RKO (cell line): ENCODE measurements around the gene TBX10.
"Not testable (repeated sequence)": the region's sequence is repeated elsewhere in the genome, so short reads cannot be mapped to it uniquely, and the experiment has no call there.

Experiments used
- DNase-seq: peaks from one replicate; pipeline ENCODE4 v3.0.0-alpha.2; 2016; ENCODE audit warnings: low spot score

The TBX10 gene

DNA sequence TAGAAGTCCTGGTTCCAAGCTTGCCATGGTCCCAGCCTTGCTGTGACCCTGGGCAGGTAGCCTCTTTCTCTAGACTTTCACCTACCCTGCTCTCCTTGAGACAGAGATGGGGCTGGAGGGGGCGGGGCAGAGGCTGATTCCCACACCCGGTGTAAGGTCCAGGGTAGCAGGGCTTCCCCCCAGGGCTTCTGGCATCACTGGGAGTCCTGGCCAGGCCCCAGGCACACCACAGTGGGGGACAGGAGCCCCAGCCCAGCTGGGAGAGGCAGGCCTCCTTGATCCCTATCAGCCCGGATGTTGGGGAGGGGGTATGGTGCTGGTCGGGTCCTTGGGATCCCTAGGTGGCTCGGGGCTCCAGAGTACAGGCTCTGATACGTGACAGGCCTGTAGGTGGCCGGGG is 8.2 kb downstream of the TBX10 start:
- DNase-seq: no peak

DNA sequence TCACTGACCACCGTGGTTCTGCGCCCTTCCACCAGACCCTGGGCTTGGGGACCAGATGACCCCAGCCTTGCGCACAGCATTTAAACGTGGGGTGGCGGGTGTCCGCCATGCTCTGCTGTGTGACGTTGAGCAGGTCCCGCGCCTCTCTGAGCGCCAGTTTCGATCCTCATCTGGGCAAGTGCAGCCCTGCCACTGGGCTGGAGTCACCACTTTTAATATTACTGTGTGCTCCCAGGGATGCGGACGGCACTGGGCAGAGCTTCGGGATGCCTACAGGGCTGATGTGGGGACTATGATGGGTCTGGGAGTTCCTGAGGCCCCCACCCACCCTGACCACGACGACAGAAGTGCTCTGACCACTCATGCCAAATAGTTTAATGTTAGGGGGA is 8.6 kb downstream of the TBX10 start:
- no peak for DNase-seq

DNA sequence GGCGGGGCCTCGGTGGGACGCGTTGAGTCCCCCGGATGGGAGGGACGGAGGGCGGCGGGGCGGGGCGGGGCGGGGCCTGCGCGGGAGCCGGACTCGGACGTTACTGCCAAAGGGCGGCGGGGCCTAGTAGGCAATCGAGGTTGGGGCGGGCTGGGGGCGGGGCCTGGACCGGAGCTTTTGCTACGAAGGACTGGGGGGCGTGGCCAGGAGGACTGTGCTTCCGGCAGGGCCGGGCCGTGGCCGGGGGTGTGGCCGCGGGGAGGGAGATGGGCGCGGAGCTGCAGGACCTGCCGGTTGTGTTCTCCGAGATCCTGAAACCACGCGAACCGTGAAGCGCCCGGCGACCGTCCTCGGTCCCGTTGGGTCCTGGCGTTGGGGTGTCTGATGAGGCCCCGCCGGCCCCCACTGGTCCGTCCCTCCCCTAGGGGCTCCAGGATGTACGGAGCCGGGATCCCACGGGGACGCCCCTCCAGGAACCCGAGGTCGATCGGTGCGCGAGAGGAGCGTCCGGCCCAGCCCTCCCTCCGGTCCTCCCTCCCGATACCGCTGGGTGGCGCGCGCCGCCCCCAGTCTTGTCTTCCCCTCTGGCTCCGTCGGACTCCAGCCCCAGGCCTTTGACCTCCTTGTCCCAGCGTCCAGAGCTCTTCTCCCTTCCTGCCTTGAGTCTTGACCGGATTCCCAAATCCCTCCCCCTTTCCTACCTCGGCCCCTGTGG is 9.2 kb downstream of the TBX10 start:
- peak; percentile 98 for DNase-seq

DNA sequence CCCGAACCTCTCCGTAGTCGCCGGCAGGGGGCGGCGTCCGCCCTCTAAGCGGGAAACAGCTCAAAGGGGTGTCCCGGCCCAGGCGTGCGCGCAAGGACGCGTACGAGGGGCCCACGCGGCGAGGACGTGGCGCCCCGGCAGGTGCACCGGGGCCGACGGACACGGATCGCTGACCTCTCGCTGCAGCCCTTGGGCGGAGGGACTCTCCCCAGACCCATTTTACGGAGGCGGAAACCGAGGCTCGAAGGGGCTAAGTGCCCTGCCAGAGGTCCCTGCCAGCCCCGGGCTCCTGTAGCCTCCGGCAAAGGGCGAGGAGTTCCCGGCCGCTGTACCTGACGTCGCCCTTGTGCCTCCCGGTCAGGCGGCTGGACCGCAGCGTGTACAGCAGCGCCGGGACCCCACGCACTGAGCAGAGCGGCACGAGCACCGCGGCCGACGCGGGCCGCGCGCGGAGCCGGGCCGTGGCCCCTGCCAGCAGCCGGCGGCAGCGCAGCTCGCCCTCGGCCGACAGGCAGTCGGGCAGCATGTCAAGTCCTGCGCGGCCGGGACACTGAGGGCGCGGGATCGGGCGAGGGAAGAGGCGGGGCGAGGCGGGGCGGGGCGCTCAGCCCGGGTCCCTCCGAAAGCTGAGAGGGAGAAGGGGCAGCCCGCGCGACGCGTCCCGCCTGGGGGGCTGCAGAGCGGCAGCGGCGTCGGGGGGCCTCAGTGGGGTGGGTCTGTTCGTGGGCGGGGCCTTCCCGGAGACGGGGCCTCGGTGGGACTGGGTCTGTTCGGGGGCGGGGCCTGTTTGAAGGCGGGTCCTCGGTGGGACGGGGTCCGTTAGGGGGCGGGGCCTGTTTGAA is 10.0 kb downstream of the TBX10 start, which contains the start of gene NUDT8:
Gene NUDT8, minus strand, starts transcription at position 552 of the 842 bp plus-strand sequence. Its CDS starts 26 bp downstream, at position 526.
- DNase-seq: peak; percentile 89

DNA sequence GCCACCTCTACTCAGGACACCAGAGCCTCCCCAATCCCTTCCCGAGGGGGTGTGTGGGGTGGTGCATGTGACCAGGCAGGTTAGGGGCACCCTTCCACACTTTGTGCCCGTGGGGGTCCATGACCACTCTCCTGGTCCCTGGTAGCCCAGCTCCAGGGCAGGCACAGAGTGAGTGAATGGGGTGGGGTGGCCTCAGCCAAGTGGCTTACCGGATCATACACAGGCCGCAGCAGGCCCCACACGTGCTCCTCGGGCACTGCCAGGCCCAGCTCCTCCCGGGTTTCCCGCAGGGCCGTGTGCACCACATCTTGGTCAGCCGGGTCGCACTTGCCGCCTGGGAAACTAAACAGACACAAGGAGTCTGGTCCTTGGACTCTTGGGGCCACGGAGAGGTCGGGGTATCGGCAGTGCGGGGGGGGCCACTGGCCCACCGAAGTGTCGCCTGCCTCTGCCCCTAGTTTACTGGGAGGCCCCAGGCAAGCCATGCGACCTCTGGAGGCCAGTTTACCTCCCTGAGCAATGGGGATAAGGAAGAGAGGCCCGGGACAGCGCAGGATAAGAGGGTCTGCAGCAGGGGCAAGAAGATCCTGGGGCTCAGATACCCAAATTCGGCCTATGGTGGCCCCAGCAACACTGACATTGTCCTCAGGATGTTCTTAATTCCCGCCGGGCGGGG is 10.7 kb downstream of the TBX10 start:
- peak; percentile 52 for DNase-seq

DNA sequence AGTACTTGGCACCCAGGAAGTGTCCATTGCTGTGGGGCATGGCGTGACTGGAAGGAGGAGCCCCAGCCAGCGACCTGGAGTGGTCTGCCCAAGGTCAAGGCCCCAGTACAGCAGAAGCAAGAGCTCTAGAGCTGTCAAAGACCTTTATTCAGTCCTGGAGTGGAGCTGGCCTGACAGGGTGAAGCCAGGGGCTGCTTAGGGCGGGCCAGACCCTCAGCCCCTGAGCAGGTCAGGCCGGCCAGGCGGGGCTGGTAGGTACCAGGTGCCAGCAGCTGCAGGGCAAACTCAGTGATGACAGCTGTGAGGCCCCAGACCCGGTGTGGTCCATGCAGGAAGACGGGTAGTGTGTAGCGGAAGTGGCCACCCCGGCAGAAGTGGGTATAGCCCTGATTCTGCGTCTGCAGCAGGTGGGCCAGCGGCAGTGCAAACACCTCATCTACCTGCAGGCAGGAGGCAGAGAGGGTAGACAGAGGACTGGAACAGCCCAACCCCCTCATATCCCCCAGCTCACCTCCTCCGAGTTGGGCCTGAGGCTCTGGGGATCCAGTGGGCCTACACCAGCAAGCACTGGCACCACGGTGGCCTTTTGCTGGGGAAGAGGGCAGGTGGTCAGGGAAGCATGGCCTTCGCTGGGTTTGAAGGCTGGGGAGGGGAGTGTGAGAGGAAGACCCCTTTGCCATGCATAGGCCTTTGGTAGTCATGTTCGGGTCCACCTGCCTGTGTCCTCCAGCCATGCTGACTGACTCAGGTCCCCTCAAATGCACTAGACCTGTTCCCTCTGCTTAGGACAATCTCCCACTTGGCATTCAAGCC is 11.5 kb downstream of the TBX10 start:
- no peak for DNase-seq

DNA sequence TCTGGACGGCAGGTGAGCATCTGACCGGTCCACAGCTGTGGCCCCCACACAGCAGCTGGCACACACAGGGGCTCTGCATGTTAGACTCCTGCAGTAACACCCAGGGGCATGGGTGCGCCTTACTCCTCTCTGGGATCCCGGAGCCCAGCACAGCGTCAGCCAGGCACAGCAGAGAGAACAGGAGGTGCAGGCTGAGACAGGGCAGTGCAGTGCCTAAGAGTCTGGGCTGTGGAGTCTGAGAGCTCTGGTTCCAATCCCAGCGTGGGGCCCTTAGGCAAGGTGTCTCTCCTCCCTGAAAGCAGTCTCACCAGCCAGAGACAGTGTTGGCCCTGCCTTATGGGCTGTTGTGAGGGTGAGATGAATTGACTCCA is 12.1 kb downstream of the TBX10 start:
- DNase-seq: no peak

DNA sequence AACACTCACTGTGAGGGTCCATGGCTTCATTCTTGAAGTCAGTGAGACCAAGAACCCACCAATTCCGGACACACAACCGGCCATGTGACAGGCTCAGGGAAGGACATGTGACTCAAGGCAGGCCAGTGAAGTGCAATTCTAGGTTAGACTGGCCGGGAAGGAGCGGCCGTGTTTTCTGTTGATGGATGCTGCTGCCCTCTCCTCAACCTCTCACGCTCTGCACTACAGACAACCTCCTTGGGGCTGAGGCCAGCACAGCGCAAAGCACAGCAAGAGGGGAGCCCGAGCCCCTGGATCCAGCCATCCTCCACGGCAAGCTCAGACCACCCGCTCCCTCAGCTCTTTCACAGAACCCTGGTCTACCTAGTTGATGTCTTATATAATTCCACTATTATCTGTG is 12.6 kb downstream of the TBX10 start:
- no peak for DNase-seq

DNA sequence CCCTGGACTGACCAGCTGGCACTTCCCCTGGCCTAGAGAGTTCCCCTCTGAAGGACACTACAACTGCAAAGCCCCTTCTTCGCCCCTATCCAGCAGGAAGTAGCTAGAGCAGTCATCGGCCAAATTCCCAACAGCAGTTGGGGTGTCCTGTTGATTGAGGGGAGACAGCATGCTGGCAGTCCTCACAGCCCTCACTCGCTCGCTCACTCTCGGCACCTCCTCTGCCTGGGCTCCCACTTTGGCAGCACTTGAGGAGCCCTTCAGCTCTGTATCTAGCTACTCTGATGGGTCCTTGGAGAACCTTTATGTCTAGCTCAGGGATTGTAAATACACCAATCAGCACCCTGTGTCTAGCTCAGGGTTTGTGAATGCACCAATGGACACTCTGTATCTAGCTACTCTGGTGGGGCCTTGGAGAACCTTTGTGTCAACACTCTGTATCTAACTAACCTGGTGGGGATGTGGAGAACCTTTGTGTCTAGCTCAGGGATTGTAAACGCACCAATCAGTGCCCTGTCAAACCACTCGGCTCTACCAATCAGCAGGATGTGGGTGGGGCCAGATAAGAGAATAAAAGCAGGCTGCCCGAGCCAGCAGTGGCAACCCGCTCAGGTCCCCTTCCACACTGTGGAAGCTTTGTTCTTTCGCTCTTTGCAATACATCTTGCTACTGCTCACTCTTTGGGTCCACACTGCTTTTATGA is 13.3 kb downstream of the TBX10 start:
- DNase-seq: not testable (repeated sequence)

DNA sequence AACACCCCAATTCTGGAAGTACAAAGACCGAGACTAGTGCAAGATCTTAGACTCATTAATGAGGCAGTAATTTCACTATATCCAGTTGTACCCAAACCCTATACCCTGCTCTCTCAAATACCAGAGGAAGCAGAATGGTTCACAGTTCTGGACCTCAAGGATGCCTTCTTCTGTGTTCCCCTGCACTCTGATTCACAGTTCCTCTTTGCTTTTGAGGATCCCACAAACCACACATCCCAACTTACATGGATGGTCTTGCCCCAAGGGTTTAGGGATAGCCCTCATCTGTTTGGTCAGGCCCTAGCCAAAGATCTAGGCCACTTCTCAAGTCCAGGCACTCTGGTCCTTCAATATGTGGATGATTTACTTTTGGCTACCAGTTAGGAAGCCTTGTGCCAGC is 15.8 kb downstream of the TBX10 start:
- DNase-seq: not testable (repeated sequence)

DNA sequence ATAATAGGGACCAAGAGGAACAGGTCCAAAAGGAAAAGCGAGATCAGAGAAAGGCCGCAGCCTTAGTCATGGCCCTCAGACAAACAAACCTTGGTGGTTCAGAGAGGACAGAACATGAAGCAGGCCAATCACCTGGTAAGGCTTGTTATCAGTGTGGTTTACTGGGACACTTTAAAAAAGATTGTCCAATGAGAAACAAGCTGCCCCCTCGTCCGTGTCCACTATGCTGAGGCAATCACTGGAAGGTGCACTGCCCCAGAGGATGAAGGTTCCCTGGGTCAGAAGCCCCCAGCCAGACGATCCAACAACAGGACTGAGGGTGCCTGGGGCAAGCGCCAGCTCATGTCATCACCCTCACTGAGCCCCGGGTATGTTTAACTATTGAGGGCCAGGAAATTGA is 16.7 kb downstream of the TBX10 start:
- not testable (repeated sequence) for DNase-seq

DNA sequence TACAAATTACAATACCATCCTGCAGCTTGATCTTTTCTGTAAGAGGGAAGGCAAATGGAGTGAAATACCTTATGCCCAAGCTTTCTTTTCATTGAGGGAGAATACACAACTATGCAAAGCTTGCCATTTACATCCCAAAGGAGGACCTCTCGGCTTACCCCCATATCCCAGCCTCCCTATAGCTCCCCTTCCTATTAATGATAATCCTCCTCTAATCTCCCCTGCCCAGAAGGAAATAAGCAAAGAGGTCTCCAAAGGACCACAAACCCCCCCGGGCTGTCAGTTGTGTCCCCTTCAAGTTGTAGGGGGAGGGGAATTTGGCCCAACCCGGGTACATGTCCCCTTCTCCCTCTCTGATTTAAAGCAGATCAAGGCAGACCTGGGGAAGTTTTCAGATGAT is 17.6 kb downstream of the TBX10 start:
- not testable (repeated sequence) for DNase-seq

DNA sequence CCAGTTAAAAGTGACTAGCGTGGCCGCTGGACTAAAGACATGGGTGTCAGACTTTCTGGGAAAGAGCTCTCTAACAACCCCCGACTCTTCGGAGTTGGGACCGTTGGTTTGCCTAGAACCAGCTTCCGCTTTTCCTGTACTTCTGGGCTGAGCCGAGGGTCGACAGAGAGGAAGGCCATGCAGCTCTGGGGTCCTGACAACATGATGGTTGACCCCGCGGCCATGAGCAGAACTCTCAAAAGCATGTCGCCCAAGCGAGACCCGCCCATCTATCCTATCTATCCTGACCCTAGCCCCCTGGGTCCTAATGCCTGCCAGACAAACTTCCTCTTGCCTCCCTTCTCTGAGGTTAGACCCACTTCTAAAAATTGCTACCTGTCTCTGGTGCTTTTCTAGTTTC is 18.9 kb downstream of the TBX10 start:
- DNase-seq: not testable (repeated sequence)

DNA sequence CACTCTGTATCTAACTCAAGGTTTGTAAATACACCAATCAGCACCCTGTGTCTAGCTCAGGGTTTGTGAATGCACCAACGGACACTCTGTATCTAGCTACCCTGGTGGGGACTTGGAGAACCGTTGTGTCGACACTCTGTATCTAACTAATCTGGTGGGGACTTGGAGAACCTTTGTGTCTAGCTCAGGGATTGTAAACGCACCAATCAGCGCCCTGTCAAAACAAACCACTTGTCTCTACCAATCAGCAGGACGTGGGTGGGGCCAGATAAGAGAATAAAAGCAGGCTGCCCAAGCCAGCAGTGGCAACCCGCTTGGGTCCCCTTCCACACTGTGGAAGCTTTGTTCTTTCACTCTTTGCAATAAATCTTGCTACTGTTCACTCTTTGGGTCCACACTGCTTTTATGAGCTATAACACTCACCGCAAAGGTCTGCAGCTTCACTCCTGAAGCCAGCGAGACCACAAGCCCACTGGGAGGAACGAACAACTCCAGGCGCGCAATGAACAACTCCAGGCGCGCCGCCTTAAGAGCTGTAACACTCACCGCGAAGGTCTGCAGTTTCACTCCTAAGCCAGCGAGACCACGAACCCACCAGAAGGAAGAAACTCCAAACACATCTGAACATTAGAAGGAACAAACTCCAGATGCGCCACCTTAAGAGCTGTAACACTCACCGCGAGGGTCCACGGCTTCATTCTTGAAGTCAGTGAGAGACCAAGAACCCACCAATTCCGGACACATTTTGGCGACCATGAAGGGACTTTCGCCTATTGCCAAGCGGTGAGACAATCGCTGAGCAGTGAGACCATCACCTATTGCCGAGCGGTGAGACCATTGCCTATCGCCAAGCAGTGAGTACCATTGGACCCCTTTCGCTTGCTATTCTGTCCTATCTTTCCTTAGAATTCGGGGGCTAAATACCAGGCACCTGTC is 19.6 kb downstream of the TBX10 start:
- DNase-seq: not testable (repeated sequence)

DNA sequence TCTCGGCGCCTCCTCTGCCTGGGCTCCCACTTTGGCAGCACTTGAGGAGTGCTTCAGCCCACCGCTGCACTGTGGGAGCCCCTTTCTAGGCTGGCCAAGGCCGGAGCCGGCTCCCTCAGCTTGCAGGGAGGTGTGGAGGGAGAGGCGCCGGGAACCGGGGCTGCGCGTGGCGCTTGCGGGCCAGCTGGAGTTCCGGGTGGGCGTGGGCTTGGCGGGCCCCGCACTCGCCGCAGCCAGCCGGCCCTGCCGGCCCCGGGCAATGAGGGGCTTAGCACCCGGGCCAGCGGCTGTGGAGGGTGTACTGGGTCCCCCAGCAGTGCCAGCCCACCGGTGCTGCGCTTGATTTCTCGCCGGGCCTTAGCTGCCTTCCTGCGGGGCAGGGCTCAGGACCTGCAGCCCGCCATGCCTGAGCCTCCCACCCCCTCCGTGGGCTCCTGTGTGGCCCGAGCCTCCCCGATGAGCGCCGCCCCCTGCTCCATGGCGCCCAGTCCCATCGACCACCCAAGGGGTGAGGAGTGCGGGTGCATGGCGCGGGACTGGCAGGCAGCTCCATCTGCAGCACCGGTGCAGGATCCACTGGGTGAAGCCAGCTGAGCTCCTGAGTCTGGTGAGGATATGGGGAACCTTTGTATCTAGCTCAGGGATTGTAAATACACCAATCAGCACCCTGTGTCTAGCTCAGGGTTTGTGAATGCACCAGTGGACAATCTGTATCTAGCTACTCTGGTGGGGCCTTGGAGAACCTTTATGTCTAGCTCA is 20.5 kb downstream of the TBX10 start:
- DNase-seq: not testable (repeated sequence)

DNA sequence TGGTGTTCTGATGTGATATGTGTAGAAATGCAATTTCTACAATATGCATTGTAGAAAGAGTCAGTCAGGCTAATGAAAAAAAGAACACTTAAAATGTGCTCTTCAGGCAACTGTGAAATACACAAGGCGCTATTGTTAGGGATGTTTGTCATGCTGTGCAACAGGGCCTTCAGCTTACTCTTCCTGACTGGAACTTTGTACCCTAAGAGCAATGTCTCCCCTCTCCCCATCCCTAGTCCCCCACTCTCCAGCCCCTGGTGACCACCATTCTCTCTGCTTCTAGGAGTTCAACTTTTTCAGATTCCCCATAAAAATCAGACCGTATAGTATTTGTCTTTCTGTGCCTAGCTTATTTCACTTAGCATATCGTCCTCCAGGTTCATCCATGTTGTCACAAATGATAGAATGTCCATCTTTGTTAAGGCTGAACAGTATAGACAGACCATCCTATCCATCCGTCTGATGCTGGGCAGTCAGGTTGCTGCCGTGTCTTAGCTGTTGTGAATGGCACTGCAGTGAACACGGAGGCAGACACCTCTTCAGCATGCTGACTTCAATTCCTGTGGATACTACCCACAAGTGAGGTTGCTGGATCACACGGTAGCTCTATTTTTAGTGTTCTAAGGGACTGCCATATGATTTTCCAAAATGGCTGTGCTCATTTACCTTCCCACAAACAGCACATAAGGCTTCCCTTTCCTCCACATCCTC is 22.2 kb downstream of the TBX10 start:
- DNase-seq: no peak

DNA sequence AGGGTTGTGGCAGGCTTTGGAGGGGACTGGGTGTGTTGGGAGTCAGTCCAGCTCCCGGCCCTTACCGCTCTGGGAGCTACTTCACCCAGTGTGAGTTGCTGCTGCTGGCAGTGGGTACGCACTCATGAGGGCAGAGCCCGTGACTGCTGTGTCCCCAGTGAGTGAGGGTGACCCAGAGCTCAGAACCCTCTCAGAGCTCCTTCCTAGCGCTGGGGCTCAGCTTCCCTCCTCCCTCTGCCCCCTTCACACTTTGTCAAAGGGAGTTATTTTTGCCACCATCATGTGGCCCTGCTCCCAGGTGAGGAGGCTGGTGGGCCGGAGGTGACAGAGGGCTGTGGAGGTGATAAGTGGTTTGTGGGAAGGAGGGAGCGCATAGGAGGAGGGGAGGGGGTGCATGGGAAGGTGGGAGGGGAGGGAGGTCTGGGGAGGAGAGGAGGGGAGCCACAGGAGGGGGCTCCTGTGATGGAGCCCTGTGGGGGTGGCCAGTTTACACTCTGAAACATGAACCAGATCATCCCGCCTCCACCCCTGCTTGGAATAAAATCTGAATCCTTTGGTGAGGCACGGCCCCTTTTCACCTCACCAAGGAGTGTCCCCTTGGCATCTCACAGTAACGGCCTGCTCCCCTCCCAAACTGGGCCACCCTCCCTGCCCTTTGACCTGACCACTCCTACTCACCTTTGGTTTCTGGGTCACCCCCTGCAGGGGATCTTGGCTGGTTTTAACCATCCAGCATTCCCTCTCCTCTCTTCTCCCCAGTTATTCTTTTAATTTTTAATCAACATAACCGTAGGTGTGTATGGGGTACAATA is 22.9 kb downstream of the TBX10 start:
- no peak for DNase-seq
